NCI-H510A (cell line): ENCODE measurements around the gene CHST13.

Source experiments
- DNase-seq: peaks from one replicate; lab custom pipeline; 2025; lab: John Stamatoyannopoulos, UW

The CHST13 gene

DNA sequence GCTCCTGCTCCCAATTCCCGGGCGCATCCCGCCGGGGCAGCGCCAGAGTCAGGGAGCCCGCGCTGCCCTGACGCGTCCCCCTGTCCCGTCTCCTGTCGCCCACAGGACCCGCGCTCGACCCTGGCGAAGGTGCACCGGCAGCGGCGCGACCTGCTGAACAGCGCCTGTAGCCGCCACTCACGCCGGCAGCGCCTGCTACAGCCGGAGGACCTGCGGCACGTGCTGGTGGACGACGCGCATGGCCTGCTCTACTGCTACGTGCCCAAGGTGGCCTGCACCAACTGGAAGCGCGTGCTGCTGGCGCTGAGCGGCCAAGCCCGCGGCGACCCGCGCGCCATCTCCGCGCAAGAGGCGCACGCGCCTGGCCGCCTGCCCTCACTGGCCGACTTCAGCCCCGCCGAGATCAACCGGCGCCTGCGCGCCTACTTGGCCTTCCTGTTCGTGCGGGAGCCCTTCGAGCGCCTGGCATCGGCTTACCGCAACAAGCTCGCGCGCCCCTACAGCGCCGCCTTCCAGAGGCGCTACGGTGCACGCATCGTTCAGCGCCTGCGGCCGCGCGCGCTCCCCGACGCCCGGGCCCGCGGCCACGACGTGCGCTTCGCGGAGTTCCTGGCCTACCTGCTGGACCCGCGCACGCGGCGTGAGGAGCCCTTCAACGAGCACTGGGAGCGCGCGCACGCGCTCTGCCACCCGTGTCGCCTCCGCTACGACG is 17.8 kb downstream of the CHST13 start:
- DNase-seq, result no peak

DNA sequence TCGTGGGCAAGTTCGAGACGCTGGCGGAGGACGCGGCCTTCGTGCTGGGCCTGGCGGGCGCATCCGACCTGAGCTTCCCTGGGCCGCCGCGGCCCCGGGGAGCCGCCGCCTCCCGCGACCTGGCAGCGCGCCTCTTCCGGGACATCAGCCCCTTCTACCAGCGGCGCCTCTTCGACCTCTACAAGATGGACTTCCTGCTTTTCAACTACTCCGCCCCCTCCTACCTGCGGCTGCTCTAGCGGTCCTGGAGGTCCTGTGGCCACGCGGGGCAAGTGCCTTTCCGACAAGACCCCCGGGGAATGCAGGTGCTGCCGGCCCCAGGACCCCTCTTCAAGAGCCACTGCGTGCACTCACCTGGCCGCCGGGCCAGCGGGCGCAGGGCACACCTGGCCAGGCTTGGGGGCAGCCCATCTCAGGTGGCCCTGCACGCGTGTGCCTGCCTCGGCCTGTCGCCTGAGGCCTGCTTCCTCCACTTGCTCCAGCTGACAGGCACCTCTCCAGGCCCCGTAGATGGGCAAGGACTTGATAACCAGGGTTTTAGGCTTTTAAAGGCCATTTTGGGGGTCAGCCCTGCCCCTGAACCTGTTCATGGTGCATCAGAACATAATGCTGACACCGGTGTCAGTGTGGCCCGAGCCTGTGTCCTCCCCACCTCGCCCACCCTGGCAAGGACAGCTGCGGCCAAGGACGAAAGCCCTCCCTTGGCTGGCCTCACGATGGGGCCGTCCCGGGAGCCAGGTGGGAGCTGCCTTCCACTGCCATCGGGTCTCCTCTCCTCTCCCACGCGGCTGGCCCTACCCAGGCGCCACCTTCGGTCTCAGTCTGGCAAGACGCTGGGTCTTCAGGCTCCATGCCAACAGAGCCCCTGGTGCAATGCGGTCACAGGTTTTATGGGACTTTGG is 18.6 kb downstream of the CHST13 start:
- no peak for DNase-seq

DNA sequence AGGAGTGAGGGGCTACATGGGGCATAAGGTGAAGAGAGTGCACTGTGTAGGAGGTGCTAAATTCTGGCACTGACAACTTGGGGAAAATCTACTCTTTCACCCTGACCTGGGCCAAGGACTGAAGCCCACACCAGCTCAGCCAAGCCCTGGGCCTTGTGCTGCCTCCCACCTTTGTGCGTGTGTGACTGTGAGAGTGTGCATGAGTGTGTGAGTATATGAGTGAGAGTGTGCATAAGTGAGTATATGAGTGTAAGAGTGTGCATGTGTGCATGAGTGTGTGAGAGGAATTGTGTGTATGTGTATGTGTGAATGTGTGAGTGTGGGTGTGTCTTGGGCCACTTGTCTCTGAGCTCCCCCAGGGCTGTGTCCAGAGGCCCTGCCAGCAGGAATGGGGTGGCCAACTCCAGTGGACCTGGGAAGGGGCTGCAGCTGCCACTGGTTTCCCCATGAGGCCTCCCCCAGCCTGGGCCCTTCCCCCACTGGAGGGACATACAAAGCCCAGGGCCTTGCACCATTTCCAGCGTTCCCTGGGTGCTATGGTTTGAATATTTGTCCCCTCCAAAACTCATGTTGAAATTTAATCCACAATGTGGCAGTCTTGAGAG is 19.6 kb downstream of the CHST13 start:
- no peak for DNase-seq

DNA sequence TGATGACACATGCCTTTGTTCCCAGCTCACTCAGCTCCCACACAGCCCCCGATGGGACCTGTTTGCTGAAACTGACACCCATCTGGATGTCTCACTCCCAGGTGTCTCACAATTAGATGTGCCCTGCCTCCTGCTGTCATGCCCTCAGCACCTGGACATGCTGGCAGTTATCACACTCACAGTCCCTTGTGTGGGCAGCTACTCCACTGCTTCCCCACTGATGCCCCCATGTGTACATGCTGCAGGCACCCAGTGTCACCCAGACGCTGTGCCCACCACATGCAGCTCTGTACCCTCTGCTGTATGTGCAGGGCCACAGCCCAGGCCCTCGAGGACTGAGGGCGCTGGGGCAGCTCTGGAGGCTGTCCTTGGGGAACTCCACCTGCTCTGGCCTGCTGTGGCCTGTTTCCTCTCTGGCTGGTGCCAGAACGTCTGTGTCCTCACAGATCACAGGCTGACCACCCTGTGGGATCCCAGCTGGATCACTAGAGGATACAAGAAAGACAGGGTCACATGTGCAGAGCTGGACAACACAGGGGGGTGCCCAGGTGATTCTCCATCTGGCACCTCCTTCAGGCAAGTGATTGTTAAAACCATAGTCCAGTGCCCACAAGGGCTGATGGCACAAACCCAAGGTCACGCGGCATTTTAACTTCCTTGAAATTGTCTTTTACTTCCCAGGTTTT is 20.8 kb downstream of the CHST13 start:
- DNase-seq, result no peak

DNA sequence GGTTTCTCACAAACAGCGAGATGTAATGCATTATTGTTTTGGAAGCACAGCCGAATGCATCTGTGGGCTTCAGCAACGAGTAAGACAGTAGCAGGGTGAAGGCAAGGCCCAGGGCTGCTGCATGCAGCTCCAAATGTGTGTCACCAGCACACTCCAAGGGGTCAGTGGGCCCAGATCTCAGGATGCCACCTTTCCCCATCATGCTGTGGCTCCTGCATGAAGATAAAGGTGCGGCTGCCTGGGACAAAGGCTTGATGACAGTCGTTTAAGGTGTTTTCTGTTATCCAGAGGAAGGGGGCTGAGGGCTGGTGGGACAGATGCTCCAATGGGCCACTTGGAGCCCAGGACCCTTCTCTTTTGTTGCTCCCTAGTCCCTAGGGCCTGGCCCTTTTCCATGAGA is 21.6 kb downstream of the CHST13 start:
- no peak for DNase-seq

DNA sequence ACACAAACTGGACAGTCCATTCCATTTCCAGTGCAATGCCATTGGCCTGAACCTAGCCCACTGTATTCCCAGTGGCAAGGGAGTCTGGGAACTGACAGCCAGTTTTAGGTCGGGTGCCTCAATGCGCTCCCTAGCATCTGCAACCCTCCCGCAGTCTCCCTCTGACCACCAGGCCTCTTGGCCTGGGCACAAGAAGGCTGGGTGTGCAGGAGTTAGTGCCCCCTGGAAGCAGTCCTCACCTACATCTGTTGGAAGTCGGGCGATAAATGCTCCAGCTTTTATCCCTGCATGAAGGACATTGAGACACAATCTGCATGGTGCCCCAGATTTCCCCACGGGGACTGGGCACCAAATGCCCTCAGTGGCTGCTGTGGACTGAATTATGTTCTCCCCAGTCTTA is 22.1 kb downstream of the CHST13 start:
- DNase-seq, result no peak

DNA sequence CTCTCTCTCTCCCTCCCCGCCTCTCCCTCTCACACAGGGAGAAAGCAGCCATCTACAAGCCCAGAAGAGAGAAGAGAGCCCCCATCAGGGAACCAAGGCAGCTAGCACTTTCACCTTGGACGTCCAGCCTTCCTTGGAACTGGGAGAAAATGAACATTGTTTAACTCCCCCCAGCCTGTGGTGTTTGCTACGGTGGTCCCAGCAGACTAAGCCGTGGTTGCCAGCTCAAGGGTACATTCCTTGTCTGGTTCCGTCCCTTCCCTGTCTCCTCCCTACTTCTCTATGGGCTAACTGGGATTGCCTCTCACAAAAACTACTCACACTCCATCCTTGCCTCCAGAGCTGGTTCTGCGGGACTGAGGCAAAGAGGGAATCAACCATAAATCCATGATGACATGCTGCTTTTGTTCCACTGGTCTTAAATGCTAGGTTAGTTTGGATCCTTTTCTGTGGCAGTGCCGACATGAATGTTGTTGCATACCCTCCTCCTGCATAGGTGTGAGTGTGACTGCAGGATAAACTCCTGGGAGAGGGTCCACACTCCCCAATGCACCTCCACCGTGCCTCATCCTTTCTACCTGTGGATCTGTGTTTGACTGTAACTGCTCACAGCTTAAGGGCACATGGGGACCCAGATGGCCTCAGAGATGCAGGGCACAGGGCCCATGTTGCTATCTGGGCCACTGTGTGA is 22.7 kb downstream of the CHST13 start:
- DNase-seq, result no peak

DNA sequence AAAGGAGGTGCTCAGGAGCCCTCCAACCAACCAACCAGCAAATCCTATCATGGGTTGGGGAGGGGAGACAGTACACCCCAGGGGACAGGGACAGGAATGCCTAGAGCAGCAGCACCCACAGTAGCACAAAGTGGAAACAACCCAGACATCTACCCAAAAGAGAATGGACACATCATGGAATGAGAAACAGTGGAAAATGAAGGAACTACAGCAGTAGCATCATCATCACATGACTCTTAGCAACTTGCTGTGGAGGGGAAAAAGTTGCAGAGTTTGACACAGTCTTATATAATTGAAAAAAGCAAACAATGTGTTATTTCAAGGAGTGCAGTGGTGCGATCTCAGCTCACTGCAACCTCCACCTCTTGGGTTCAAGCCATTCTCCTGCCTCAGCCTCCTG is 23.8 kb downstream of the CHST13 start:
- no peak for DNase-seq

DNA sequence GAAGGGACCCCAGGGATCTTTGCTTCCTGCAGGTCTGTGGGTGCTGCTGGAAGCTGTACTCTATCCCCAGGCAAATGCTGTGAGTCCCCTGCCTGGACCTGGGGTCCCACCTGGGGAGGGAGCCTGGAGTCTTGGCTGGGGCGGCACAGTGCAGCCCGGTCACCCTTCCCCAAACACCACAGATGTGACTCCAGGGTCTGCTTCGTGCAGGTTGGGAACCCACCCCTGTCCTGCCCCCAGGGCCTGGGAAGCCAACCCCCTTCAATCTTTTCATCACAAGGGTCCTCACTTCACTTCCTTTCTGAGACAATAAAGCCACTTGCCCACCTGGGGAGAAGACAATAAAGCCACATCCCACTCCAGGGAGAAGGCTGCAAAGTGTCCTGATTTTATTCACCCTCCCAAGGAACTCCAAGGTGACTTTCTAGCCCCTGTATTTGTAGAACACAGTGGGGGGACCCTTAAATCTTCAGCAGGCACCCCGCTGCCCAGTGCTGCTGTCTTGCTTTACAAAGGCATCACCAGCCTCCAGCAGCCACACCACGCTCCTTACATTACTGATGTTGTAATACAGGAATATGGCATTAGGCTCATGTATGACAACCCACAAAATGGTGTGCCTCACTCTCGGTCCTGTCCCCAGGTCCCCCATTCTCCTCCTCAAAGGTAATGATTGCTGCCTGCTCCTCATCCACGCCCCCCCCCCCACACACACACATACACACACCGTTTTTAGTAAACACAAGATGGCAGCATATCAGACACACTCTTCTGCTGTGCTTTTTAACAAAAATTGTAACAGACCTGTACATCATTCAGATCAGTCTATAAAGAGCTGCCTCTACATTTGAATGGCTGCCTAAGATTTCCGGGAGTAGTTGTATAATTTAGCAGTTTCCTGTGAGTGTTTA is 24.9 kb downstream of the CHST13 start:
- DNase-seq, result no peak

DNA sequence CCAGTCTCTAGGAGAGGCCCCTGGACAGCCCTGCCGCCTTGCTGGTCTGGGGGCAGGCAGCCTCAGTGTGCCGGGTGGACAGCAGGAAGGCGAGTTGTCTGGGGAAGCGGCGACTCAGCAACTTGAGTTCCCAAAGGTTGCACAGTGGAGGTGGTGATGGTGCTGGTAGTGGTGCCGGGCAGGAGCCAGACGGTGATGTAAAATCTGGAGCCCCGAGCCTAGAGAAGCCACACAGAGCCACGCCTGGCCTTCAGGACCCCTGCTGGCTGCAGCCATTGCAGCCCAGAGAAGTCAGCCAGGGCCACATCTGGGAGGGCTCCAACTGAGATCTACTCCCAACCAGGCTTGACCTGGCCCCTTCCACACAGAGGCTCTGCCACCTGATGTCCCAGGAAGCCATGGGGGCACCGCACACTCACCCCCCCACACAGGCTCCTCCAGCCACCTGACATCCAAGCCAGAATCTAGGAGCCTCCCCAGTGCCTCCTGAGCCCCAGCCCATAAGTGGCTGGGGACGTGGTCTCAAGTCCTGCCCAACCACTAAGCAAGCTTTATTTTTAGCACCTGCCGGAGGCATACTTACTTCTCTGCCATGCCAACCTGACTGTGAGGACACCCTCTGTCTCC is 26.0 kb downstream of the CHST13 start:
- DNase-seq, result no peak

DNA sequence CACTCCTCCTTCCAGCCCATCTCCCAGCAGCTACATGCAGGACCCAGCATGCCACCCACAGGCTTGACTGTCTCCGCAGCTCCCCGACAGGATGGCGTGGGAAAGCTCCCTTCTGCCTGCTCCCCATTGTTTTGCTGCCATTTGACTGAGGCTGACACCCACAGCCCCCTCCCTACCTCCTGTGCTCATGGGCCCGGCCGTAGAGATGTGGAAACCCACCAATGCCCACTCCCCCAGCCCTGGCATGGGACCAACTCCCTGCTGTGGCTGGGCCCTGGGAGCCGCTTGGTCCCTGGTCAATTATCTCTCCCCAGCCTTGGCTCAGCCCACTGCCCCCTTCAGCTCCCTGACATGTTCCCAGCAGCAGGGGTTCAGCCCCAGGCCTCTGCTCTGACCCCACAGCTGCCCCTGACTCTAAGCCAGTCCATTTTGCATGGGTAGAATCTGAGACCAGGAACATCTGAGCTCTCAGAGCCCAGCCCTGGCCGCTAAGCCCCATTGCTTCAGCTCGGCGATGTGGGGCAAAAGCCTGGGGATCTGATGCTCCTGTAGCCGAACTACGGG is 26.6 kb downstream of the CHST13 start:
- no peak for DNase-seq

DNA sequence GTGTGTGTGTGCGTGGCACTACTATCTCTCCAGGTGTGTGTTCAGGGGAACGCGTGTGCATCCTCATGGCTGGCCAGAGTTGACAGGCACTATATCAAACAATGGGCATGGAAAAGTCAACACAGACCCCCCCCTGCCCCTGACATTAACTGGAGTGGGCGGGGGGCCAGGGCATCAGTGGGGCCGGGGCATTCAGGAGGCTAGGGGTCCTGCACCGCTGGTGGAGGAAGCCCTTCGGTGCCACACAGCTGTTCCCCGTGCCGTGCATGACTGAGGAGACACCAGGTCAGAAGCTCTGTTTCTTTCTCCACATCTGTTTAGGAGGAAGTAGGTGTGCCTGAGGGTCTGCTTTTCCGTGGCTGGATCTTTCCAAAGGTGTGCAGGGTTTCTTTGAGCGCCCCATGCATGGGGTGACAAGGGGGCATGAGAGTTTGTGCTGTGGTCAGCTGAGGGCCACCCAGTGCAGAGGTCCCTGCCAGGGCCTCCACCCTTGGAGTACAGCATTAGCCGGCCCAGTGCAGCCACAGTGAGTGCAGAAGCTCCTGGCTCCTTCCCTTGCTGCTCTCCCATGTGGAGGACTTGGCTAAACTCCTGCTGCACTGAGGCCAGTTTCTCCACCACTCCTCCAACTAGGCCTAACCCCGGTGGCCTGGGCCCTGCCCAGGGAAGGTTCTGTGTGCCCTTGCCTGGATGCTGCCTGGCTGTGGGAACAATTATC is 27.3 kb downstream of the CHST13 start:
- no peak for DNase-seq

DNA sequence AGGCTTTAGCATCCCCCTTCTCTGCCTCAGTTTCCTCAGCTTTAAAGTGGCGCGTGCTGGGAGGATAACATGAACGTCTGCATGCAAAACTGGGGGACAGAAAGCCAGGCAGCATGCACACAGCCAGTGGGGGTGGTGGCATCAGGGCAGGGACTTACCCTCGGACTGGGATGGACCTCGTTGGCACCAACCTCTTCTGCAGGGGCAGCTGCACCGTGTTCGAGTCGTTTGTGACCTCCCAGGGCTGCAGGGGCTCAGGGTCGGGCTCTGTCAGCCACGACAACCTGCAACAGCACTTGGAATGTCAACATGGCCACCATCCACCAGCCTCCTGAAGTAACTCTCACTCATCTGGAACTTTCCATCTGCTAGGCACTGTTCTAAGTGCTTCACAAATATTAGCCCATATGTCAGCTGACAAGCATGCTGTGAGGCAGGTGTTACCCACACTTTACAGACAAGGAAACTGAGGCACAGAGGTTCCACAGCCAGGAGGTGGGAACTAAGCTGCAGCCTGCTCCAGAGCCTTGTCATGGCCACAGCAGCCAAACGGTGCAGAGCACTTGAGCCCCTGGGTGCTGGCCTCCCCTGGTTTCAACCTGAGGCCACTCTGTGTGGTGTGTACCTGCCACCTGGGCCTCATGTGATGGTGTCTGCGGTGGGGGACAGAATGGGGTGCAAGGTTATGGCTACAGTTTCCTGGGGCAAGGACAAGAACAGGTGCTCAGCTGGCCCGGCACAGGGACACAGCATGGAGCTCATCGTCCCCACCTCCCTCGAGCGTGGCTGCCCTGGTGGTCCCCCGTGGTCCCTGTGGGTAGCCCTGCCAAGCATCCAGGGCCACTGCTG is 28.1 kb downstream of the CHST13 start:
- DNase-seq, result no peak

DNA sequence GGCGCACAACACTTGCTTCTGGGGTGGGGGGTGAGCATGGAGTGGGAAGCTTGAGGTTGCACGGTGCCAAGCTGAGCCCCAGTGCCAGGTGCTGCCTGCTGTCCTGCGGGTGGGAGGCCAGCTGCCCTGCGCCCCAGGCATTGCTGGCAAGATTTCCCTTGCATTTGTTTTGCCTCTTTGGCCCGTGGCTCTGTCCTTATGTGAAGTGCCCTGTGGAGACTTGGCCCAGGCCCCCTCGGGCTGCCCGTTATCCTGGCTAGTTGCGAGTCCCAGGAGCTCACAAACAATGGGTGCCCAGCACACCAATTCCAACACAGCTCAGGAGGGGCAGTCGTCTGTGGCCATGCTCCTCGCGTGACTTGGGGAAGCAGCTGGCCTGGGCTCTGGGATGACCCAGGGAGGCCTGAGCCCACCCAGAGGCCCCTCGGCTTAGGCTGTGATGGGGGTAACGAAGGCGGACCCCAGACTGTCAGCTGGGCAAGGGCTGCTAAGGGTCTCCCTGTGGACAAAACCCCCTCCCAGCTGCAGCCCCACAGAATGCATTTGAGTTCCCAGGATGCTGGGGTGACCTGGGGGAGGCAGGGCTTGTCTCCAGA is 28.8 kb downstream of the CHST13 start:
- no peak for DNase-seq

DNA sequence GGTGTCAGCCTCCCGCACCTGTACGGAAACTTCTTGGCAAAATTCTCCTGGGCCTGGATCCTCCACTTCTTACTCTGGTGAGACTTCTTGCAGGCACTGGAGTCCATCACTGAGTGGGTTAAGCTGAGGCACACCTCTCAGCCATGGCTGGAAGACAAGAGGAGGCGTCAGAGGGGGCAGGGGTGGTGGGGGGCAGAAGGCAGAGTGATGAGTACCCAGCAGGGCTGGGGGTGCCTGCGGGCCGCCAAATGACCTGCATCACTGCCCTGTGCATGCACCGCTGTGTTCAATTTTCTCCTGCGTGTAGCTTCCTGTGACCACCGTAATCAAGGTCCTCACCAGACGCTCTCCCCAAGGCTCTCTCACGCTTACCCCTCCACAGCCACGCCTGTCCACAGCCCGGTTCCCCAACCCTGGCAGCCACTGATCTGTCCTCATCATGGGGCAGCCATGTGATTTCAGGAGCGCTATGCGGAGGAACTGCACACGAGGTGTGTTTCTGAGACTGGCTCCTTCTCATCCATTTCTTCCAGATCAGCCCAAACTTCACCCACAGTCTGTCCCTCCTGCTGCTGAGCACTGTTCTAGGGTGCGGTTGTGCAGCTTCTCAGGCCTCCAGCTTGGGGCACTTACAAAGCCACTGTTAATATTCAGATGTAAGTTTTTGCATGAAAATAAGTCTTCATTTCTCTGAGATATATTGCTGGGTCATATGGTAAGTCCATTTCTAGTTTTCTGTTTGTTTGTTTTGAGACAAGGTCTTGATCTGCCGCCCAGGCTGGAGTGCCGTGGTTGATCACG is 29.5 kb downstream of the CHST13 start:
- no peak for DNase-seq

DNA sequence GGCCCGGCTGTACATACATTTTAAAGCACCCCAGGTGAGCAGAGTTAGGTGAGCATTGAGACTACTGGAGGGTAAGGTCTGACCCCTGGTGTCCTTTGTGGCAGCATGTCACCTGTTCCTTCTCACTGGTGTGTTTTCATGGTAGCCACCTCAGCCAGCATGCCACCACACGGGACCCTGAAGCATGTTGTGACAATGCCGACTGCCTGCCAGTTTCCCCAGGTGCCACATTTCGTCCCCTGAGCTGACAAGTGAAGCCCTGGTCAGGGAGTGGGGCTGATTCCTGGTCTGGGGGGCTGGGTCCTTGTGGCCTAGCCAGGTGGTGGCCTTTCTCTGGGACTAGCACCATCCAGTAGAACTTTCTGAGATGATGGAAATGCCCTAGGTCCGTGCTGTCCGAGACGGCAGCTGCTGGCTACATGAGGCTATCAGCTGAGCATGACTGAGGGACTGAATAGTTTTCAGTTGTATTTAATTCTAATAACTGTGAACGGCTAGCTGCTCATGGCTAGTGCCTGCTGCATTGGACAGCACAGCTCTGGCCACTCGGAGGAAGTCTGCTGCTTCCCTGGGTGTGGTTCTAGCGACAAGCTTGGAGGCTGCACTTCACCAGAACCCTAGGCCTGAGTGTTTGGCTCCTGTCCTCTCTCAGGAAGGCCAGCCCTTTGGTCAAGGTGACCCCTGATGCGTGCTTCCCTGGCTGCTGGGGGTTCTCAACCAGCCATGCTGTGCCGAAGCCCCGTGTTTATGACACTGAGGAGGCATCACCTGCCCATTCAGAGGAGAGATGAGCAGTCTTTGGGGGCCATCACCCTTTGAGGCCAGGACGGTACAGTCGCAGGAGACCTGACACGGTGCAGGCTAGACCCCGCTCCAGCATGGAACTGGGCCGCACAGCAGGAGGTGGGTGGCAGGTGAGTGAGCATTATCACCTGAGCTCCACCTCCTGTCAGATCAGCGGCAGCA is 30.9 kb downstream of the CHST13 start:
- no peak for DNase-seq
